Right renal cortex interstitium (tissue), 3 donors: ENCODE measurements around the gene ELK4. TPM values are rescaled to one million over a fixed set of nuclear protein-coding genes. Genes with fewer than 3 reads are reported as not detected.

Source experiments
- DNase-seq, 3 donors: peaks; one replicate each; pipeline ENCODE4 v3.0.0-alpha.2; 2013; ENCODE audit warnings: low read depth in 3 of 3, low spot score in 2 of 3
- polyA plus RNA-seq, 3 donors: library from polyadenylated mRNA; unstranded; fragments of 120-200 nt; gene quantifications; one replicate each; pipeline ENCODE4 v1.2.1, GENCODE V29; 2013; ENCODE audit not compliant: insufficient read length in 3 of 3

Gene ELK4
- polyA plus RNA-seq, 3 donors, result 15.9 to 16.4 (median 16.2) TPM

- DNase-seq, result no peak
Measured at GRCh38 chr1:205597691-205598314, 34.0 kb downstream of the ELK4 start.

GRCh38 chr1:205596876-205597275 lies 34.9 kb downstream of the ELK4 start:
- DNase-seq, result no peak

GRCh38 chr1:205595861-205596260 lies 36.0 kb downstream of the ELK4 start:
- no peak for DNase-seq

- DNase-seq, result no peak
Measured at GRCh38 chr1:205595435-205595834, 36.4 kb downstream of the ELK4 start.

GRCh38 chr1:205594846-205595245 lies 37.0 kb downstream of the ELK4 start:
- DNase-seq, result no peak

- DNase-seq, result no peak
Measured at GRCh38 chr1:205593967-205594366, 37.8 kb downstream of the ELK4 start.

GRCh38 chr1:205593532-205593931 lies 38.3 kb downstream of the ELK4 start:
- DNase-seq, result no peak

GRCh38 chr1:205592443-205593003 lies 39.3 kb downstream of the ELK4 start:
- no peak for DNase-seq

GRCh38 chr1:205591522-205592351 lies 40.1 kb downstream of the ELK4 start:
- no peak for DNase-seq

GRCh38 chr1:205590777-205591513 lies 40.9 kb downstream of the ELK4 start:
- DNase-seq, result no peak

GRCh38 chr1:205590457-205590768 lies 41.4 kb downstream of the ELK4 start:
- DNase-seq, result no peak

- no peak for DNase-seq
Measured at GRCh38 chr1:205589618-205590456, 42.0 kb downstream of the ELK4 start.

GRCh38 chr1:205589046-205589445 lies 42.8 kb downstream of the ELK4 start:
- no peak for DNase-seq

- DNase-seq, result no peak
Measured at GRCh38 chr1:205588636-205589035, 43.2 kb downstream of the ELK4 start.

GRCh38 chr1:205587581-205587980 lies 44.2 kb downstream of the ELK4 start:
- no peak for DNase-seq

- no peak for DNase-seq
Measured at GRCh38 chr1:205585835-205586785, 45.7 kb downstream of the ELK4 start.

GRCh38 chr1:205585169-205585834 lies 46.5 kb downstream of the ELK4 start:
- DNase-seq, result no peak

- DNase-seq, result no peak
Measured at GRCh38 chr1:205584732-205585131, 47.1 kb downstream of the ELK4 start.
